GM19324 (cell line): Measurements from ENCODE around the gene ZNF783.
"Not testable (repeated sequence)": the region's sequence is repeated elsewhere in the genome, so short reads cannot be mapped to it uniquely, and the experiment has no call there.

Source experiments
- ATAC-seq: cut with Tn5 transposase; IDR thresholded peaks from one replicate; pipeline ENCODE4 v1.9.1; 2021; ENCODE audit warnings: mild to moderate bottlenecking, moderate library complexity; ENCODE audit not compliant: unreplicated experiment, low FRiP score

ZNF783 gene

GRCh38 chr7:149295481-149295850, 33.5 kb downstream of the ZNF783 start:
- no peak for ATAC-seq

GRCh38 chr7:149296368-149296767, 34.4 kb downstream of the ZNF783 start:
- no peak for ATAC-seq

GRCh38 chr7:149297034-149297755, 35.2 kb downstream of the ZNF783 start:
- ATAC-seq = no peak

- ATAC-seq = no peak
These were observed 38.8 kb downstream of the ZNF783 start for GRCh38 chr7:149300620-149301285.

GRCh38 chr7:149302222-149302621, 40.2 kb downstream of the ZNF783 start:
- ATAC-seq = no peak

GRCh38 chr7:149302865-149303264, 40.9 kb downstream of the ZNF783 start:
- ATAC-seq = no peak

GRCh38 chr7:149304006-149304405, 42.0 kb downstream of the ZNF783 start:
- ATAC-seq = no peak

GRCh38 chr7:149306854-149307253, 44.9 kb downstream of the ZNF783 start:
- no peak for ATAC-seq

- ATAC-seq = no peak
These were observed 45.9 kb downstream of the ZNF783 start for GRCh38 chr7:149307775-149308501.

- no peak for ATAC-seq
These were observed 48.3 kb downstream of the ZNF783 start for GRCh38 chr7:149310113-149310836.

GRCh38 chr7:149310990-149311573, 49.1 kb downstream of the ZNF783 start:
- ATAC-seq = no peak

- no peak for ATAC-seq
These were observed 52.0 kb downstream of the ZNF783 start for GRCh38 chr7:149313981-149314380.

GRCh38 chr7:149316606-149317005, 54.6 kb downstream of the ZNF783 start:
- ATAC-seq = no peak

GRCh38 chr7:149317496-149317895, 55.5 kb downstream of the ZNF783 start:
- no peak for ATAC-seq

- no peak for ATAC-seq
These were observed 56.1 kb downstream of the ZNF783 start for GRCh38 chr7:149317986-149318672.

- ATAC-seq = no peak
These were observed 57.4 kb downstream of the ZNF783 start for GRCh38 chr7:149319376-149319775.

GRCh38 chr7:149320313-149321124, 58.5 kb downstream of the ZNF783 start:
- no peak for ATAC-seq

GRCh38 chr7:149321125-149321905, 59.3 kb downstream of the ZNF783 start:
- ATAC-seq = not testable (repeated sequence)
